Stimulated activated CD4-positive, alpha-beta T cell treated with anti-CD3 and anti-CD28 coated beads, Interleukin-4, amount 100 ng/mL, for 24 hours (primary cell): ENCODE data around the gene FMNL3.
A peak's percentile ranks its signal among the peaks of the same experiment; 100 is the strongest.
"Not testable (repeated sequence)": the region's sequence is repeated elsewhere in the genome, so short reads cannot be mapped to it uniquely, and the experiment has no call there.

Experiments
- DNase-seq: peaks from one replicate; pipeline ENCODE4 v3.0.0-alpha.2; 2020

FMNL3 gene, protein sequence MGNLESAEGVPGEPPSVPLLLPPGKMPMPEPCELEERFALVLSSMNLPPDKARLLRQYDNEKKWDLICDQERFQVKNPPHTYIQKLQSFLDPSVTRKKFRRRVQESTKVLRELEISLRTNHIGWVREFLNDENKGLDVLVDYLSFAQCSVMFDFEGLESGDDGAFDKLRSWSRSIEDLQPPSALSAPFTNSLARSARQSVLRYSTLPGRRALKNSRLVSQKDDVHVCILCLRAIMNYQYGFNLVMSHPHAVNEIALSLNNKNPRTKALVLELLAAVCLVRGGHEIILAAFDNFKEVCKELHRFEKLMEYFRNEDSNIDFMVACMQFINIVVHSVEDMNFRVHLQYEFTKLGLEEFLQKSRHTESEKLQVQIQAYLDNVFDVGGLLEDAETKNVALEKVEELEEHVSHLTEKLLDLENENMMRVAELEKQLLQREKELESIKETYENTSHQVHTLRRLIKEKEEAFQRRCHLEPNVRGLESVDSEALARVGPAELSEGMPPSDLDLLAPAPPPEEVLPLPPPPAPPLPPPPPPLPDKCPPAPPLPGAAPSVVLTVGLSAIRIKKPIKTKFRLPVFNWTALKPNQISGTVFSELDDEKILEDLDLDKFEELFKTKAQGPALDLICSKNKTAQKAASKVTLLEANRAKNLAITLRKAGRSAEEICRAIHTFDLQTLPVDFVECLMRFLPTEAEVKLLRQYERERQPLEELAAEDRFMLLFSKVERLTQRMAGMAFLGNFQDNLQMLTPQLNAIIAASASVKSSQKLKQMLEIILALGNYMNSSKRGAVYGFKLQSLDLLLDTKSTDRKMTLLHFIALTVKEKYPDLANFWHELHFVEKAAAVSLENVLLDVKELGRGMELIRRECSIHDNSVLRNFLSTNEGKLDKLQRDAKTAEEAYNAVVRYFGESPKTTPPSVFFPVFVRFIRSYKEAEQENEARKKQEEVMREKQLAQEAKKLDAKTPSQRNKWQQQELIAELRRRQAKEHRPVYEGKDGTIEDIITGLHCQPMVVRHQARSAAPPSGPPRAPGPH

DNA sequence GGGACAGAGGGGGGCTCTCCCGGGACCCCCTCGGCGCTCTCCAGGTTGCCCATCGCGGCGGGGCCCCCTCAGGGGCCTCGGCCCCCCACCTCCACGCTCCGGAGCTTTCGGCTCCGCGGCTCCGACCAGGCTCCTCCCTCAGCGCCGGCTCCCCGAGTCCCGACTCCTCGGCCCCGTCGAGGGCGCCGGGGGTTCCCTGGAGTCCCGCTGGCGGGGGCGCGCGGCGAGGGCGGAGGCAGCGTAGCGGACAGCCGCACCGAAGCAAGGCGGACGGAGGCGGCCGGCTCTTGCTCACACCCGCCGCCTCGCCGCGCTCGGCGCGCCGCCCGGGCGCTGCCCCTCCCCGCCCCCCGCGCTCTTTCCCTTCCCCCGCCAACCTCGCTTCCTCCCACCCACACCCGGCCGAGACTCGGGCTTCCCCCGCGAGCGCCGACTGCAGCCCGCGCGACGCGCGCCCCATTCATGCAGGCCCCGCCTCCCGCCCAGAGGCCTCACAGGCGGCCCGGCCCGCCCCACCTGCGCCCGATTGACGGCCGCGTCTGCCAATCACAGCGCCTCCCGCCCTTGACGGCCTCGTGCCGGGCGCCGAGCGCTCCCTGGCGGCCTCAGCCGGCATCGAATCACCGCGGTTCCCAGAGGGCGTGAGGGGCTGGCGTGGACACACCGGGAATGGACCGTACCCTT, at the start of gene FMNL3:
TSS of gene FMNL3 (minus strand) at position 278 of the 684 bp plus-strand sequence. CDS start at position 53, 225 bp downstream.
- peak; percentile 99 for DNase-seq

DNA sequence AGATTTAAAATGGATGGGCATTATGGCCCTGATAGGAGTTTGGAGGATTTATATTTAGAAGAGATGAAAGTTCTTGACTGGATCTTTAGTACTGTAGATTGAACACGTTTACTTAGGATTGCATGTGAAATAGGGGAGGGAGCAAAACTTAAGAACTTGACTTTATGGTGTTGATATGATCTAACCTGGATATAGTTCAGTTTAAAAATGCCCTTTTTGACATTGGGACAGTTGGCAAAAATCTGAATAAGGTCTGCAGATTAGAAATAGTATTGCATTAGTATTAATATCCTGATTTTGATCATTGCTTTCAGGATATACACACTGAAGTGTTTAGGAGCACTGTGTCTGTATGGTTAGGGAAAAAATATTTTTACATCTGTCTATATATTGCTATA, 43.8 kb upstream of the FMNL3 start:
- no peak for DNase-seq

DNA sequence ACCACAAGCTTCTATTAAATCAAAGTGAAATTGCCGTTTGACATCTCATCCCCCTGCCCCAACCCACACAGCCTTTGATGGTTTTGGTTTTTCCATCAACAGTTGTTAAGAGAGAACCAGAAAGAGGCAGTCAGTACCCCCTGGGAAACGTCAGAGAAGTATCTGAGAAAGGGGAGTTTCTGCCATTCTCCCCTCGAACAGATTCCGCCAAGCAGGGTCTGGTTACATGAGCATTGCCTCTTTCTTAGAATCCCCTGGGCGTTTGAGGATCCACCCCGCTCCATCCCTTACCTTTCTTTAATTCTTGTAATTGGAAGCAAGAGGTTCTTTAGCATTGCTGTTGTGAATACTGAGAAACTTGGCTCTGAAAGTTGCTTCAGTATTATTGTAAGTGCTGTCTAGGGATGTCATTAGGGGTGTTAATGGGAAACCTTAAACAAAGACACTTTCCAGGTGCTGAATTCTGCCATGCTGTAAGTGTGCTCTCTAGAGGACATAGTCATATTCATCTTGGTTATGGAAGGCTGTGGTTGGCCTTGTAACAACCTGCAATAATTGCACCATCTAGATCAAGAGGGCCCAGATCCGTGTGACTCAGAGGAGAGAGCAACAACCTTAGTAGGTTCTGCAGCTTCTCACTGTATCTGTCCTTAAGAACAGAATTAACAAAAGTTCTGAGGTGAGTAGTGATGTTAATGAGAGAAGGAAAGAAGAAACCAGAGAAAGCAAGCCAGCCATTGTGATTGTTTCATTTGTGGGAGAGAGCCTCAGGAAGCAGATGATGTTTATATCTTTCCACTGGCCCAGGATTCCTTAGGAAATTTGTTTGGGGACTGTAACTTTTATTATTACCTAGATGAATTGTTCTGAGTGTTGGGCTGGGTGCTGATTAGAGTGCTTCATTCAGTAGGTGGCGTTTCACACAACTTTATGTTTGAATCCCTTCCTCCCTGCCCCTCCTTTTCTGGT, 43.1 kb upstream of the FMNL3 start:
- peak; percentile 71 for DNase-seq

DNA sequence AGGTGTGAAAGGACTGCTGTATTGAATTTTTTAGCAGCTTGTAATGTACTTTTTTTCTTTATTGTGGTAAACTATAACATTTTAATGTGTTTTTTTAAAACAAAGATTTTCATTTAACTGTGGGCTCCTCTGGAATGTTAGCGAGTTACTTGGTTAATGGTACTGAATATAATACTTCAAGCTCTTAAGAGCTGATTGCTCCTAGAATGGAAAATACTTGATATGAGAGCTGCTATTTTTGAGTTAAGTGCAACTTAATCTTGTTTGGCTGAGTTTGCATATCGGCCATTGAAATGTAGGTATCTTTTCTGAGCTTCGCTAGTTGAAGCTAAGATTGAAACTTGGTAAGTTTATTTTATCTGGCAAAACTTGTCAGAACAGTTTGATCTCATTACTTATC, 41.6 kb upstream of the FMNL3 start:
- DNase-seq, result no peak

DNA sequence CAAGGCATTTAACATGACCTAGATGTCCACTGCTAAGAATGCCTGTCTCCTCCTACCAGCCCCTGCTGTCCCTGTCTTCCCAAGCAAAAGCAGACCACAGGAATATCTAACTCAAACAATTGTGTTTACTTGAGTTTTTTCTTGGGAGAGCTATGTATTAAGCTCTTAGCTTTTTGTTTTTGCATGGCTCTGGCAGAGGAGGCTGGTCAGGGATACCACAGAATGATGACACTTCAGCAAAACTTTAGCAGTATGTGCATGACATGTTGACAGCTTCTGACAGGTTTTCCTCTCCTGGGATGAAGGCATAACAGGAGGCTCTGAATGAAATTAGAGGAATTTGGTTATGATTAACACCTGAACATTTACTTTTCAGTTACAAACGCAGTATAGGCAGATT, 41.1 kb upstream of the FMNL3 start:
- no peak for DNase-seq

DNA sequence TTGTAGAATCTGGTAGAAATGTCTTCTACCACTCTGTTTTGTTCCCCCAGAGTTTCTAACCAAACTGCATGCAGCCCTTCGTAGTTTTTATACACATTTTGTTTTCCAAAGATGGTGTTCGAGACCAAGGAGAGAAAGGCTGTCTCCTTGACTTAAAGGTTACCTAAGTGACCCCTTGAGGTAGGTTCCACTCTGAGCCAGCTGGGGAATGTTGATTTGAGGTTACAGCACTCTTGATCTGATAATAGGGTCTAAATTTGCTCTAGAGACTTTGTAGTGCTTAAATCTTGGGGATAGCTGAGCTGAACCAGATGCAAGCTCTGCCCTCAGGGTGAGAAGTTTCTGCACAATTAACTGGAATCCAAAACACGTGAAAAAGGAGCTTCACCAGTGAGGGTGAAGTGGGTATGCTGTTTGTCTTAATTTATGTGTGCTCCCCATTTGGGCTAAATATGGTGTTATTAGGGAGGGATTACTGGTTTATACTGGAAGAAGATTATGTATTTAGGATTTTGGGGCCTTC, 37.2 kb upstream of the FMNL3 start:
- no peak for DNase-seq

DNA sequence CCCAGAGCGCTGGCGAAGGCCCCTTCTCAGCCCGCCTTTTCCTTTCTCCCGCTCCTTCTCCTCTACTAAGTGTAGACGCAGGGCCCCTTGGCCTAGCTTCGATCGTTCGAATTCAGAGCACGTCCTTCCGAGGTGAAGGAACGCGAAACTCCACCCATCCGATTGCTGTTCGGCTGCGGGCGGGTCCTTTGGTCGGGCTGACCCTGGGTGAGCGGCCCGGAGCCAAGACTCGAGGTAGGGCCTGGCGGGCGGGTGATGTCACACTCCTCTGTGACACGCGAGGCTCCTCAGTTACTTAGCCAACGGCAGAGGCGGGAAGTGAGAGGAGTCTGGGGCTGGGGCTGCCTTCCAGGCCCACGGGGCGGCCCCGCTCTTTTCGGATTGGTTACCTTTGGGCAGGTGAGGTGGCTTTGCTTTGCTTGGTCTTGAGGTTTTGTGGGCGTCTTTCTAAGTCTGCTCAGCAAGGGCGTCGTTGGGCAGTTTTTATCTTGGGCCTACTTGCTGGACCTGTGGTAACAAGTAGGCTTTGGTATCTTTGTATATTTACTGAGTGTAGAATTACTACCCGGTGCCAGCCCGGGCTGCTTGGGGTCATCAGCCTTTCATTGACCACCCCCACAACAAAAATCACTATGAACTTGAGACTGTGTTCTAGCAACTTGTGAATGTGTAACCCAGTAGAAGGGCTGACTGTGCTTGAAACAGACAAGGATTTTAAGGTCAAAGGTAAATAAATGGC, 34.8 kb upstream of the FMNL3 start:
- peak; percentile 90 for DNase-seq

DNA sequence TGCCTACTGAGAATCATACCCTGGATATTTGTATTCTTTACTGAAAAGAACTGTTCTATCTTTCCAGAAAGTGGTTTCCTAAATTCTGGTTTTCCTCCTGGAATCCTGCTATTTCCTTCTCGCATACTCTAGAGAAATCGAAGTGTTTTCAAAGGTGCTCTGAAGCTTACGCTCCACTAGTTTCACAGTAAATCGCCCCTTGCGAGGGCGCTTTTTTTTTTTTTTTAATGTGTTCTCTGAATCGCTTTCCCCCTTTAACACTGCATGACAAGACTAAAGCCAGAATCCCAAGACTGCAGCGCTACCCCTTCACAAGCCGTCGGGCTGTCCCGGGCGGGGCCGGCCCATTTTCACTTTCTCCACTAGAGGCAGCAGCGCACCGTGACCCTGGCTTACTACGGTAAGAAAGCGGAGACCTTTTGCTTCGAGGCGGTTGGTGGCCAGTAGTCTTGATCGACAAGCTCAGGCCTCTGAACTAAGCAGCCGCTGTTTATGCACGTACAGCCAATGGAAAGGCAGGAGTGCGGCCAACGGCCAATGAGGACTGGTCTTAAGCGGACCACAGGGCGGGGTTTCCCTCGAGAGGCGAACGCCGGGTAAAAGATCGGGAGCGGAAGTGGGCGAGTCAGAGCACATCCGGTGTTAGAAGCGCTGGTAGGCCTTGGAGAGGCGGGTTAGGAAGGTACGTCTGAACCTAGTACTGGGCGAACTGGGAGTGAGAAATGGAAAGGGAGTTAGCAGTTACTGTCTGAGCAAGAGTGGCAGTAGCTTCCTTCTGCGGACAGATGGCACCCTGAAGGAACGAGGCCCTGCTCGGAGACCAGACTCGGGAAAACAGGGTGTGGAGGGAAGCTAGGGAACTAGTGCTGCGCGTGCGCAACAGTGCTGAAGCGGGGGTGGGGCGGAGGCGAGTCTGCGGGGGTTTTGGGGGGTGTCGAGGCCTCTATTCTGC, 34.0 kb upstream of the FMNL3 start, which contains the start of gene TMBIM6:
TSS of gene TMBIM6 (plus strand) at position 628 of the 952 bp plus-strand sequence. CDS start 10,937 bp downstream, outside the sequence.
- DNase-seq, result peak; percentile 99

DNA sequence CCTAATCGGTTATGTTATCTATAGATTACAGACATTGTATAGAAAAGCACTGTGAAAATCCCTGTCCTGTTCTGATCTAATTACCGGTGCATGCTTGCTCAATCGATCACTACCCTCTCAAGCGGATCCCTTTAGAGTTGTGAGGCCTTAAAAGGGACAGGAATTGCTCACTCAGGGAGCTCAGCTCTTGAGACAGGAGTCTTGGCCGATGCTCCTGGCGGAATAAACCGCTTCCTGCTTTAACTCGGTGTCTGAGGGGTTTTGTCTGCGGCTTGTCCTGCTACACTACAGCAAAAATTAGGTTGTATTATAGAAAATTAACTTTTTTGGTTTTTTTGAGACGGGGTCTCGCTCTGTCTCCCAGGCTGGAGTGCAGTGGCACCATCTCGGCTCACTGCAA, 33.1 kb upstream of the FMNL3 start:
- DNase-seq, result not testable (repeated sequence)

DNA sequence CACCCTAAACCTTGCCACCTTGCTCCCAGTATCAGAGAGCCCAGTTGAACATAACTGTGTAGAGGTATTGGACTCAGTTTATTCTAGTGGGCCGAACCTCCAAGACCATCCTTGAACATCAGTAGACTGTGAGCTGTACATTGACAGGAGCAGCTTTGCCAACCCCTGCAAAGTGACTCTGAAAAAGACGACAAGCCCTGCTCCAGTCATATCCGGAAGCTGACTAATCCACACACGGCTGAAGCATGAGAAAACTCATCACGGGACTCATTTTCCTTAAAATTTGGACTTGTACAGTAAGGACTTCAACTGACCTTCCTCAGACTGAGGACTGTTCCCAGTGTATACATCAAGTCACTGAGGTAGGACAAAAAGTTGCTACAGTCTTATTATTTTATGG, 31.5 kb upstream of the FMNL3 start:
- DNase-seq, result not testable (repeated sequence)

DNA sequence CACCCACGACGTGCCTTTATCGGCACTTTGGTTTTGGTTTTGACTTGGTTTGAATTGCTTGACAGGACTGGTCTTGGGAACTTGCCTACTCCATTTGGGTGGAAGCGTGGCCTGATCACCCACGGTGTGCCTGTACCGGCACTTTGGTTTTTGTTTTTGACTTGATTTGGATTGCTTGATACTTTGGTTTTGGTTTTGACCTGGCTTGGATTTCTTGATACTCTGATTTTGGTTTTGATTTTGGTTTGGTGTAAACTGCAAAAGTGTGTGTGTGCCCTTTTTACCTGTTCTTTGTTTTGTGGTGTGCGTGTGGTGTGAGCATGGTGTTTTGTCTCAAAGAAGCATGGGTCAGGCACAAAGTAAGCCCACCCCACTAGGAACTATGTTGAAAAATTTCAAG, 27.7 kb upstream of the FMNL3 start:
- not testable (repeated sequence) for DNase-seq

DNA sequence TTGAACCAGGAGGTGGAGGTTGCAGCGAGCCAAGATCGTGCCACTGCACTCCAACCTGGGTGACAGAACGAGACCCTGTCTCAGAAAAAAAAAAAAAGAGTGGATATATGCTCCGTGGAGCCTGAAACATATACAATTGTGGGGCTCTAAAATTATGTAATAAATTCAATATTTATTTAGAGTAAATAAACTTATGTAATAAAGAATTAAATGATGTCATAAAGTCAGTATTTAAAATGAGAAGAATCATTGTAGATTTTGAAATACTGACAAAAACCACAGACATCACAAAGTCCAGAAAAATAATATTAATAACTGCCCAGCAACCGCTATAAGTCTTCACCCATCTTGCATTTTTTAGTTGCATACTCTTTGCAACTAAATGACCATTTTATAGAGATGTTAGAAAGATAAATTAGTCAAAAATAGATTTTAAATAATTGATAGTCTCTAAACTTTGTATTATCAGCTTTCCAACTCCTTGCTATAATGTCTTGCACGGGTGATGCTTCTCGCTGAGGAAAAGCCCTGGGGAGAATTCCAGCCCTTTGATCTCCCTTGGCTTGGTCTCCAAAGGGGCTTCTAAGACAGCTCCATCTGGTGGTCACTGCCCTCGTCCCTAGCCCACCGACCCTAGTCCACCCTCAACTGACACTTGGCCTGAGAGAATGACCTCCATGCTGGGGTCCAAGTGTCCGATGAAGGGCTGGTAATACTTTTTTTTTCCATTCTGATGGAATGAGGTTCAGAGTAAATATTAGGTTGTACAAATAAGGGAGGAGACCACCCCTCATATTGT, 26.2 kb upstream of the FMNL3 start:
- no peak for DNase-seq

DNA sequence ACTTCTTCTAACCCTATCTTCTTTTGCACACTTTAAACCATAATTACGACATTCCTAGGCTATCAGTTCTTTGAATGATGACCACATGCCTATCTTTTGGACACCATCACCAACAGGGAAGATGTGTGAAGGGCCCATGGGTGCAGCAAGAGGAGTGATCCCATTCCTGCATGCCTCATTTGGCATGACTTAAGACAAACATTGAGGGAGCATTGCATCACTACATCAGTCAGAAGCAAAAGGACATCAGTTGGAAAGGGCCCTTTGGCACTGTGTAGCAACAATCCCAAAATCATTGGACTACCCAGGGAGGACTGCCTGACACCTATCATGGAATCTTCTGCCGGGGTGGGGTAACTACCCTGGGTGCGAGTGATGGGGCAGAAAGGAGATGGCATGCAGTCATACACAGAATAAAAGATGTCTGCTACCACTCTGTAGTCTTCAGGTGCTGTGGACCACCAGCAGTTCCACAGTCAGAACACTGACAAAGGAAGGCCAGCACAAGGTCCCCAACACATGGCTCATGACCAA, 23.4 kb upstream of the FMNL3 start:
- no peak for DNase-seq

DNA sequence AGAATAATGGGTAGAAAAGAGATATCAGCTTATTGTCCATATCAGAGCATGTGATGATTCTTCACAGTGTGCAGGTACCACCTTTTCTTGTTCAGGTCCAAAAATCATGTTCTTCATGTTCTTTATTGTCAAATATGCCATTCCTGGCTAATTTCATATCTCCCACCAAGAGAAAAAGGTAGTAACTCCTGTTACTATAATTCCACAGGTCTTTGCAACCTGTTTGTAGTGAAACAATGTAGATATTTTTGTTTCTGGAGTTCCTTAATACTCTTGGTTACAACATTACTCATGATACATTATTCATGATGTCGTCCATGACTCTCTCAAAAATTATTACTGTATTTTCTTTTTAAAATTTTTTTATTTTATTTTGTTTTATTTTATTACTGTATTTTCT, 22.8 kb upstream of the FMNL3 start:
- DNase-seq, result no peak

DNA sequence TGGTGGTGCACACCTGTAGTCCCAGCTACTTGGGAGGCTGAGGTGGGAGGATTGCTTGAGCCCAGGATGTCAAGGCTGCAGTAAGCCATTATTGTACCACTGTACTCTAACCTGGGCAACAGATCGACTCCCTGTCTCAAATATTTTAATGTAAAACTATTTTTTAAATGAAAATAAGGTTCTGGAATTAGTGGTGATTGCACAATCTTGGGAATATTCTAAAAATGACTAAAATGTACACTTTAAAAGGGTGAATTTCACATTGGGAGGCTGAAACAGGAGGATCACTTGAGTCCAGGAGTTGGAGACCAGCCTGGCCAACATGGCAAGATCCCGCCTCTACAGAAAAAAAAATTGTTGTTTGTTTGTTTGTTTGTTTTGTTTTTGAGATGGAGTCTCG, 21.2 kb upstream of the FMNL3 start:
- DNase-seq, result no peak

DNA sequence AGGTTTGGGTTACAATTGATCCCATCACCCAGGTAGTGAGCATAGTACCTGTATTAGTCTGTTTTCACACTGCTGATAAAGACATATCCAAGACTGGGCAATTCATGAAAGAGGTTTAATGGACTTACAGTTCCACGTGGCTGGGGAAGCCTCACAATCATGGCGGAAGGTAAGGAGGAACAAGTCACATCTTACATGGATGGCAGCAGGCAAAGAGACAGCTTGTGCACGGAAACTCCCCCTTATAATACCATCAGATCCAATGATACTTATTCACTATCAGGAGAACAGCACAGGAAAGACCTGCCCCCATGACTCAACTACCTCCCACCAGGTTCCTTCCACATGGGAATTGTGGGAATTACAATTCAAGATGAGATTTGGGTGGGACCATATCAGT, 14.2 kb upstream of the FMNL3 start:
- not testable (repeated sequence) for DNase-seq

DNA sequence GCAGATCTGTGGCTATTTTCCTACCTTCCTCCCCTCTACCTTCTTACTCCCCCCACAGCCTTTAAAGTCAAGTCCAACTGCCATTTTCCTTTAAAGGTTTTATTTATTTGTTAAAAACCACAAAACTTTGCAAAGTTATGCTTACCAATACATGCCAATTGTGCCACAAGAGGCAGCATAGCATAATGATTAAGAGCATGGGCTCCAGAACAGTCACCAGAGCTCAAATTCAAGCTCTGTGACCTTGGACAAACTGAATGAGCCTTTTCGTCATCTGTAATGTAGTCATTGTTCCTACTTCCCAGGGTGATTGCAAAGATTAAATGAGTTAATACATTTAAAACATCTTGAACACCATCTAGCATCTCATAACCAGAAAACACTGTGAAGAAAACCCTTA, 13.0 kb upstream of the FMNL3 start:
- DNase-seq, result no peak

DNA sequence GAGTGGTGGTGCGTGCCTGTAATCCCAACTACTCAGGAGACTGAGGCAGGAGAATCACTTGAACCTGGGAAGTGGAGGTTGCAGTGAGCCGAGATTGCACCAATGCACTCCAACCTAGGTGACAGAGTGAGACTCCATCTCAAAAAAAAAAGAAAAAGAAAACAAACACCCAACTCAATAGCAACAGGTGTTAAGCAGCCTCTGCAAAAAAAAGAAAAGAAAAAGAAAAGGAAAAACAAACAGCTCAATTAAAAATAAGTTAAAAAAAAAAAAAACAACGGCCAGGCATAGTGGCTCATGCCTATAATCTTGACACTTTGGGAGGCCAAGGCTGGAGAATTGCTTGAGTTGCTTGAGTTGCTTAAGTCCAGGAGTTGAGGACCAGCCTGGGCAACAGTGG, 10.6 kb upstream of the FMNL3 start:
- not testable (repeated sequence) for DNase-seq
